GM12891 (cell line): ENCODE results near the gene SLC4A1AP. TPM values are rescaled to one million over a fixed set of nuclear protein-coding genes. Genes with fewer than 3 reads are reported as not detected.
"Not testable (repeated sequence)": the region's sequence is repeated elsewhere in the genome, so short reads cannot be mapped to it uniquely, and the experiment has no call there.

ENCODE experiments used
- DNase-seq: peaks from one replicate; pipeline ENCODE4 v3.0.0; 2011; ENCODE audit warnings: low spot score; ENCODE audit not compliant: insufficient read length
- FAIRE-seq: peaks from 2 replicates; lab custom pipeline; 2011; peaks lifted over from hg19 to GRCh38; lab: Jason Lieb, UNC
- PAX5 ChIP-seq: IDR thresholded peaks from 2 replicates; pipeline ENCODE4 v1.6.1; 2011; ENCODE audit warnings: low read length, moderate library complexity, mild to moderate bottlenecking; ENCODE audit not compliant: insufficient read depth, severe bottlenecking
- POLR2A ChIP-seq: IDR thresholded peaks from 2 replicates; pipeline ENCODE4 v1.6.1; 2011; ENCODE audit warnings: low read depth, low read length, control low read depth
- POLR2AphosphoS5 ChIP-seq: IDR thresholded peaks from 2 replicates; pipeline ENCODE4 v1.6.1; 2011; ENCODE audit warnings: low read depth, low read length, control low read depth
- POU2F2 ChIP-seq: IDR thresholded peaks from 2 replicates; pipeline ENCODE4 v1.6.1; 2011; ENCODE audit warnings: low read depth, mild to moderate bottlenecking, control low read depth, low read length, moderate library complexity
- SPI1 ChIP-seq: IDR thresholded peaks from 2 replicates; pipeline ENCODE4 v1.6.1; 2011; ENCODE audit warnings: low read depth, low read length, control low read depth
- TAF1 ChIP-seq: IDR thresholded peaks from 2 replicates; pipeline ENCODE4 v1.6.1; 2011; ENCODE audit warnings: low read depth, low read length, control low read depth
- polyA plus RNA-seq: library from polyadenylated mRNA; unstranded; fragments of >200 nt; gene quantifications from one replicate; pipeline ENCODE4 v1.2.1, GENCODE V29; 2012; ENCODE audit warnings: low read depth, missing spikeins, inconsistent platforms; ENCODE audit not compliant: missing spikeins

The SLC4A1AP gene, protein sequence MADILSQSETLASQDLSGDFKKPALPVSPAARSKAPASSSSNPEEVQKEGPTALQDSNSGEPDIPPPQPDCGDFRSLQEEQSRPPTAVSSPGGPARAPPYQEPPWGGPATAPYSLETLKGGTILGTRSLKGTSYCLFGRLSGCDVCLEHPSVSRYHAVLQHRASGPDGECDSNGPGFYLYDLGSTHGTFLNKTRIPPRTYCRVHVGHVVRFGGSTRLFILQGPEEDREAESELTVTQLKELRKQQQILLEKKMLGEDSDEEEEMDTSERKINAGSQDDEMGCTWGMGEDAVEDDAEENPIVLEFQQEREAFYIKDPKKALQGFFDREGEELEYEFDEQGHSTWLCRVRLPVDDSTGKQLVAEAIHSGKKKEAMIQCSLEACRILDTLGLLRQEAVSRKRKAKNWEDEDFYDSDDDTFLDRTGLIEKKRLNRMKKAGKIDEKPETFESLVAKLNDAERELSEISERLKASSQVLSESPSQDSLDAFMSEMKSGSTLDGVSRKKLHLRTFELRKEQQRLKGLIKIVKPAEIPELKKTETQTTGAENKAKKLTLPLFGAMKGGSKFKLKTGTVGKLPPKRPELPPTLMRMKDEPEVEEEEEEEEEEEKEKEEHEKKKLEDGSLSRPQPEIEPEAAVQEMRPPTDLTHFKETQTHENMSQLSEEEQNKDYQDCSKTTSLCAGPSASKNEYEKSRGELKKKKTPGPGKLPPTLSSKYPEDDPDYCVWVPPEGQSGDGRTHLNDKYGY
- 16.6 TPM for polyA plus RNA-seq

GRCh38 chr2:27663285-27664153 lies at the start of gene SLC4A1AP, which contains the start of gene SUPT7L:
Gene SLC4A1AP, plus strand, starts transcription at chr2:27663889. Its CDS starts 26 bp downstream, at chr2:27663915.
Gene SUPT7L, minus strand, starts transcription at chr2:27663614. Its CDS starts 1,422 bp downstream, at chr2:27662192.
- TF ChIP-seq POU2F2 (peak; percentile 90), POLR2AphosphoS5 (peak; percentile 80), SPI1 (no peak), POLR2A (peak; percentile 91), TAF1 (peak; percentile 99), PAX5 (peak; percentile 99)
- DNase-seq (peak; percentile 59), FAIRE-seq (peak; percentile 96)

GRCh38 chr2:27613985-27614384 lies 49.7 kb upstream of the SLC4A1AP start:
- TF ChIP-seq POLR2A = no peak
- TF ChIP-seq SPI1 = no peak
- TF ChIP-seq TAF1 = no peak
- no peak for TF ChIP-seq PAX5
- no peak for TF ChIP-seq POU2F2
- no peak for TF ChIP-seq POLR2AphosphoS5
- DNase-seq (no peak), FAIRE-seq (no peak)

DNA sequence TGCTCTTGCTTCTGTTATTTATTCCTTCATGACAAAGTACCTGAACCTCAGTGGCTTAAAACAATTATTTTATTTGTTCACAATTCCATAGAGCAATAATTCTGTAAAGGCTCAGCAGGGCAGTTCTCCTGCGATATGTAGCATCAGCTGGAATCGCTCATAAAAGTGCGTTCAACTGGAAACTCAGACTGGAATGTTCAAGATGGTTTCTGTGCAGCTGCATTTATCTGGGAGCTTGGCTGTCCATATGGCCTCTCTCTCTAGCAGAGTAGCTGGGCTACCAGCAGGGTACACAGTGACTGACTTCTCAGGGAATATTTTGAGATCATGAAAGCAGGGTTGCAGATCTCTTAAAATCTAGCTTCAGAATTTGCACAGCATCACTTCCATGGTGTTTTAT lies 48.4 kb upstream of the SLC4A1AP start:
- no peak for DNase-seq
- FAIRE-seq = no peak
- TF ChIP-seq POLR2AphosphoS5 (no peak), PAX5 (no peak), SPI1 (no peak), POLR2A (no peak), POU2F2 (no peak), TAF1 (no peak)

GRCh38 chr2:27621524-27621923 lies 42.2 kb upstream of the SLC4A1AP start:
- no peak for DNase-seq
- TF ChIP-seq POU2F2 (no peak), POLR2AphosphoS5 (no peak), POLR2A (no peak), PAX5 (no peak), SPI1 (no peak), TAF1 (no peak)
- FAIRE-seq = no peak

DNA sequence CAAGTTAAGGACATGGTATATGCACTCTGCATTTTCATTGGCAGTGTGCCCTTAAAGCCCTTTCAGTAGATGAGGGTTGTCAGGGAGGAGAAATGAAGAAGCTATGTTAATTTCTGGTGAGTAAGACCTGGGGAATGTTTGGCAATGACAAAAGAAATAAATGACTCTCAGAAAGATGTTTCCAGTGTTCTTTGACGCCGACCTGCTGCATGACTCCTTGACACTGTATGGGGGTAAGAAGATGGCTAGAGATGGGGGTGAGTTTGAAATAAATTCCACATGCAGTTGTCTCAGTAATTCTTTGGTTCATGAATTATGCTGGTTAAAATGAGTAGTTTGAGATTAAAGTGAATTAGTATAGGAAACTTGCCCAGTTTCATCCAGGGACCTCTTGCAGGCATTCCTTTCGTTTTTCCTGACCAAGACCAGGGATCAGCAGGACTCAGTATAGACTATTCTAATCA lies 40.7 kb upstream of the SLC4A1AP start:
- TF ChIP-seq POU2F2 = no peak
- no peak for TF ChIP-seq SPI1
- no peak for TF ChIP-seq PAX5
- TF ChIP-seq TAF1 = no peak
- TF ChIP-seq POLR2A = no peak
- no peak for TF ChIP-seq POLR2AphosphoS5
- DNase-seq = no peak
- no peak for FAIRE-seq

- DNase-seq (no peak), FAIRE-seq (no peak)
- TF ChIP-seq POU2F2 (no peak), POLR2A (no peak), SPI1 (no peak), POLR2AphosphoS5 (no peak), PAX5 (no peak), TAF1 (no peak)
Observed at GRCh38 chr2:27624943-27625342, 38.7 kb upstream of the SLC4A1AP start.

DNA sequence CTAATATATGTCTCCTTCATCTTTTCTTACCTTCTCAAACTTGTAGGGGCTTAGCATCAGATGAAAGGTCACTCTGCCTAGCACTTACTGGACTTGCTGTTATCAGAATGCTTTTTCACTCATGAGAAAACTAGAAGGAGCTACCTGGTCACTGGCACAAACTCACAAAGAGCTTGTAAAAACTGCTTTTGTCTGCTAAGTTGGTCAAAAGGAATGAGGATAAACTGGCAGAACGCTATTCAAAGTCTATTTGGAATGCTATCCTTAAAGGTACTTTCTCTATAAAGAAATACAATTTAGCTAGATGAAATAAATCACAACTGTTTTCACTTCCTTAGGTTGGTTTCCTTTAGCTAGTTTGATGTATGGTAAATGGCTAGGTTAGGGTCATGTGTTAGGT lies 37.4 kb upstream of the SLC4A1AP start:
- DNase-seq, FAIRE-seq: not testable (repeated sequence)

DNA sequence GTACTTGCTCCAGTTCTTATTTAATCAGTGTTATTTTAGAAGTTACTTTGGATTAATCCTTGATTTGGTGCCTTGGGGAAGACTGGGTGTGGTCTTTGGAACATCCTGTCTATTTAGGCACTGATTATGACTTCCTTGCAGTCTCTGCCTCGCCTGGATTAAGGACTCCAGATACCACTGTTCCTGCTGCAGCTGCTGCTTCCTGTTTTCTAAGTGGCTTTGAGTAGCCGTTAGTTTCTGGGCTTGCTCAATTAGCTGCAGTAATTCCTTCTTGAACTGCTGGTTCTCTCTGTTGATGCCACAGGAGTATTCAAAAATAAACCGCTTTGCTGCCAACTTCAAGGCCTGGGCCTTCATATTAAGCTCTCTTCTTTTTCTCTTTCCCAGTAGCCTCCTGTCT lies 36.8 kb upstream of the SLC4A1AP start:
- FAIRE-seq = not testable (repeated sequence)

DNA sequence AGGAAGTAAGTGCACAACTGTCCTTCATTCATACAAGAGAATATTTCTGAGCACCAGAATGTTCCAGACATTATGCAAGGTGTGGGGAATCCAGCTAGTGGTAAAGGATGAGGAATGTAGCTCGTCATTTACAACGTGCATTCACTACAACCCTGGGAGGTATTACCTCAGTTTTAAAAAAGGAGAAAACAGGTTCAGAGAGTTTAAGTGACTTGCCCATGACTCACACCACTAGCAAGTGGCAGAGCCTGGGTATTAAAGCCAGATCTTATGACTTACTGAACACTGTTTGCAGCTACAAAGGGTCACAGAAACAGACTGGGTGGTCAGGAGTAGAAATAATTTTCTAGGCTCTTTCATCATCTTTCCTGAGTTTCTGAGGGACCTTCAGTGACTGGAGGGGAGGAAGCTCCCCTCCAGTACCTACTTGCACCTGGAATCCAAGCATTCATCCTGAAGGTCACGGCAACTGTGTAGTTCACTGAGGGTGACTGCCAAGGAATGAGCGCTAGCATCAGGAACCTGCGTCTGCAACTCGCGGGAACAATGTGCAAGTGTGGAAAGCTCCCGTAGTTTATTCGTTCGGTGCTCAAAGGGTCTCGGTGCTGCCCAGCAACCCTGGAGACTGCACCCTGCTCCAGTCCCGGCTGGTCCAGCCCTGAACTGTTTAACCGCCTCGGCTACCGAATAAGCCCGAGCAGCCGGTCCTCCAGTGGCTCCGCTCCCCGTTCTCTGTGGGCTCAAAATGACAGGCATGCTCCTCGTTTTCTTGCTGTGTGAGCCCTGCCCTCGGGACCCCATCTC lies 35.5 kb upstream of the SLC4A1AP start:
- FAIRE-seq = no peak
- no peak for TF ChIP-seq POLR2AphosphoS5
- TF ChIP-seq TAF1 = no peak
- no peak for TF ChIP-seq SPI1
- TF ChIP-seq POLR2A = no peak
- TF ChIP-seq POU2F2 = no peak
- TF ChIP-seq PAX5 = no peak
- DNase-seq = peak; percentile 10

More for the DNA sequence above, 36.8 kb upstream of the SLC4A1AP start:
- not testable (repeated sequence) for DNase-seq
